ENCODE measurements around the gene ACTR3C.

GRCh38 chr7:150317748-150318444 lies 5.4 kb downstream of the ACTR3C start:
- TF ChIP-seq CTCF (IDR thresholded peaks at IDR 0.05) (no peak), EZH2phosphoT487 (IDR thresholded peaks at IDR 0.05) (no peak)
